ENCODE results near the gene NDUFA3. TPM values are rescaled to one million over a fixed set of nuclear protein-coding genes. Genes with fewer than 3 reads are reported as not detected.

The NDUFA3 gene
- total and polyA plus RNA-seq, 2 donors (not counting 3 experiments of a cell fraction or from before 2014, with no cell fraction given) = 107 to 119 TPM

- POLR2A ChIA-PET = interaction anchor here (0.6 kb wide), 1 partner anchor 12 kb away, joined by 3 read pairs; no protein-coding TSS in a partner anchor
- dilution Hi-C loops (cut with MboI; ENCODE audit: extremely low pct_ligation_motif_present, low sequenced_read_pairs) = no loop called here
- Histone ChIP-seq H3K27me3 (ENCODE audit: control insufficient read depth in 2 of 2, insufficient read depth in 2 of 2, low read length in 2 of 2) (no peaks in the 10 kb centered on the region), H3K4me1 (ENCODE audit: control insufficient read depth, extremely low read depth, insufficient read depth, low read length) (no peaks in the 10 kb centered on the region), H3K9me1 (replicated peaks; ENCODE audit: control insufficient read depth, extremely low read depth, insufficient read depth, low read length) (no peaks in the 10 kb centered on the region), H2AFZ (ENCODE audit: low read depth, low read length) (no peak overlapping the region), H3K9ac (replicated peaks; ENCODE audit: extremely low read depth, insufficient read depth, low read length) (no peak overlapping the region), H3K9me3 (replicated peaks; ENCODE audit: control insufficient read depth, insufficient read depth, low read length) (no peaks in the 10 kb centered on the region), H3K4me3 (replicated peaks in 1 of 3; ENCODE audit: insufficient read depth in 1 of 3, low read depth in 1 of 3, low read length in 3 of 3) (no peak overlapping the region), H3K36me3 (ENCODE audit: control insufficient read depth in 2 of 2, extremely low read depth in 1 of 2, insufficient read depth in 2 of 2, low read length in 2 of 2) (peaks cover 19 to 79% of the 10 kb centered on the region in 2 experiments), H4K20me1 (replicated peaks; ENCODE audit: control insufficient read depth, extremely low read depth, insufficient read depth, low read length) (no peaks in the 10 kb centered on the region), H3K79me2 (ENCODE audit: control insufficient read depth, insufficient read depth, low read length) (no peaks in the 10 kb centered on the region), H3K4me2 (ENCODE audit: insufficient read depth, low read length) (no peak overlapping the region), H3K27ac (ENCODE audit: insufficient read depth, low read depth, low read length) (peak overlapping the region; percentile 10)
- peak; percentile 66 for FAIRE-seq
- CTCF ChIA-PET = interaction anchor here (0.6 to 2.1 kb wide), 3 partner anchors 12 to 124 kb away, joined by 3 to 6 read pairs (median 3); partner anchors contain the start of gene CNOT3
- intact Hi-C loops (cut with micrococcal nuclease) = loop anchor here (1.0 kb wide), 1 partner anchor 10 kb away; the partner anchor contains the start of gene LENG1
- TF ChIP-seq POLR2AphosphoS5 (IDR thresholded peaks at IDR 0.05; ENCODE audit: insufficient read depth, low read depth, low read length) (peak; percentile 73), EZH2 (IDR thresholded peaks at IDR 0.05; ENCODE audit: borderline replicate concordance, low read depth, low read length, severe bottlenecking) (no peak), POLR2A (IDR thresholded peaks at IDR 0.05; ENCODE audit: low read depth, low read length) (peak; percentile 53)
- no TSS peak for BruUV-seq (replicated peaks)
- DNase-seq (ENCODE audit: low read depth, low spot score) = peak; percentile 82
Observed at GRCh38 chr19:54149021-54149812, 46.6 kb downstream of the NDUFA3 start.

GRCh38 chr19:54151362-54152035, 48.8 kb downstream of the NDUFA3 start:
- H3K9ac ChIP-seq (replicated peaks; ENCODE audit: extremely low read depth, insufficient read depth, low read length) = no peak overlapping the region
- no peaks in the 10 kb centered on the region for H3K9me1 ChIP-seq (replicated peaks; ENCODE audit: control insufficient read depth, extremely low read depth, insufficient read depth, low read length)
- H4K20me1 ChIP-seq (replicated peaks; ENCODE audit: control insufficient read depth, extremely low read depth, insufficient read depth, low read length) = no peaks in the 10 kb centered on the region
- no peaks in the 10 kb centered on the region for H3K4me1 ChIP-seq (ENCODE audit: control insufficient read depth, extremely low read depth, insufficient read depth, low read length)
- dilution Hi-C loops (cut with MboI; ENCODE audit: extremely low pct_ligation_motif_present, low sequenced_read_pairs) = no loop called here
- H3K9me3 ChIP-seq (replicated peaks; ENCODE audit: control insufficient read depth, insufficient read depth, low read length) = no peaks in the 10 kb centered on the region
- no peak overlapping the region for H3K4me3 ChIP-seq (replicated peaks in 1 of 3; ENCODE audit: insufficient read depth in 1 of 3, low read depth in 1 of 3, low read length in 3 of 3)
- no peaks in the 10 kb centered on the region for H3K79me2 ChIP-seq (ENCODE audit: control insufficient read depth, insufficient read depth, low read length)
- intact Hi-C loops (cut with micrococcal nuclease) = no loop called here
- no peak for FAIRE-seq
- no peak overlapping the region for H3K4me2 ChIP-seq (ENCODE audit: insufficient read depth, low read length)
- DNase-seq (ENCODE audit: low read depth, low spot score) = no peak
- TF ChIP-seq MYC (IDR thresholded peaks at IDR 0.05; ENCODE audit: low read depth, low read length) (no peak), POLR2AphosphoS5 (IDR thresholded peaks at IDR 0.05; ENCODE audit: insufficient read depth, low read depth, low read length) (no peak), EZH2 (IDR thresholded peaks at IDR 0.05; ENCODE audit: borderline replicate concordance, low read depth, low read length, severe bottlenecking) (no peak)
- H3K27ac ChIP-seq (ENCODE audit: insufficient read depth, low read depth, low read length) = no peak overlapping the region
- H3K27me3 ChIP-seq (ENCODE audit: control insufficient read depth in 2 of 2, insufficient read depth in 2 of 2, low read length in 2 of 2) = no peaks in the 10 kb centered on the region
- H3K36me3 ChIP-seq (ENCODE audit: control insufficient read depth in 2 of 2, extremely low read depth in 1 of 2, insufficient read depth in 2 of 2, low read length in 2 of 2) = peaks cover 15 to 73% of the 10 kb centered on the region in 2 experiments
- CTCF ChIA-PET = no interaction called here
- H2AFZ ChIP-seq (ENCODE audit: low read depth, low read length) = no peak overlapping the region
- POLR2A ChIA-PET = interaction anchor here (1.5 kb wide), 1 partner anchor 14 kb away, joined by 7 read pairs; the partner anchor contains the start of gene CNOT3
- no TSS peak for BruUV-seq (replicated peaks)

All from endothelial cell of umbilical vein (primary cell).